OCI-M1 (cell line): ENCODE data around the gene NRN1.
A peak's percentile ranks its signal among the peaks of the same experiment; 100 is the strongest.
"Not testable (repeated sequence)": the region's sequence is repeated elsewhere in the genome, so short reads cannot be mapped to it uniquely, and the experiment has no call there.

ENCODE experiments used
- DNase-seq: peaks from one replicate; lab custom pipeline; 2025; lab: John Stamatoyannopoulos, UW

Gene NRN1

DNA sequence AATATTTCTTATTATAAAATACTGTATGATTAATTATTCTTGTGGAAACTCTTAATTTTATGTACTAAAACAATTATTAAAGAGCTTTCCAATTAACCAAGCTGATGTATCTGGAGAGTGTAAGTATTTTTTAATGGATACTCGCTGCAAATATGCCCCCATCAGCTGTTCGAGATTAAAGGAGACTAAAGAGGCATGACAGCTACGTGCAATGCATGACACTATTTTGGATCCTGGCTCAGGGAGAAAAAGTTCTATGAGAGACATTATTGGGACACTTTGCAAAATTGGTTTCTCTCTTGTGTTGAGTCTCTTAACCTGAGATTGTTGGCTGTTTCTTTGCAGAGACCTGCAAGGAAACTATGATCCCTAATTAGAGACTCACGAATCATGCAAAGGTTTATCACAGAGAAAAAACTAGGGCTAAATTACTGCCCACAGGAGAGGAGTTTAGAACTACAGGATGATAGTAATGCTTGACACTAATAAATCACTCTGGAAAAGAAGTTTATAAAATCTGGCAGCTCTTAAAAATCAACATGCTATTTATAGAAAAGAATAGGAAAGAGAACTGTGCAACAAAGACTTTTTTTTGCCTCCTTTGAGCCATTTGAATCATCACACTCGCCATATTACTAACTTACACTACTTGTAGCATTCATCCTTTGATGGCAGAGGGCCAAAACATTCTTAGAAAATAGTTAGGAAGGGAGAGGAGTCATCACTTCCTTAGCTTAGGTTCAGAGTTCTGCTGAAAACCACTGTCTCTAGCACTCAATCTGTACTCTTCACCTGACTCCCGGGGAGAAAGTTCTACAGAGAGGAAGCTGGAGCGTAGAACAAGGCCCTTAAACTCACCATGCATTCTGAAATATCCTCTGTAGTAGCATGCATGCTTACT lies 25.3 kb downstream of the NRN1 start:
- DNase-seq = no peak

DNA sequence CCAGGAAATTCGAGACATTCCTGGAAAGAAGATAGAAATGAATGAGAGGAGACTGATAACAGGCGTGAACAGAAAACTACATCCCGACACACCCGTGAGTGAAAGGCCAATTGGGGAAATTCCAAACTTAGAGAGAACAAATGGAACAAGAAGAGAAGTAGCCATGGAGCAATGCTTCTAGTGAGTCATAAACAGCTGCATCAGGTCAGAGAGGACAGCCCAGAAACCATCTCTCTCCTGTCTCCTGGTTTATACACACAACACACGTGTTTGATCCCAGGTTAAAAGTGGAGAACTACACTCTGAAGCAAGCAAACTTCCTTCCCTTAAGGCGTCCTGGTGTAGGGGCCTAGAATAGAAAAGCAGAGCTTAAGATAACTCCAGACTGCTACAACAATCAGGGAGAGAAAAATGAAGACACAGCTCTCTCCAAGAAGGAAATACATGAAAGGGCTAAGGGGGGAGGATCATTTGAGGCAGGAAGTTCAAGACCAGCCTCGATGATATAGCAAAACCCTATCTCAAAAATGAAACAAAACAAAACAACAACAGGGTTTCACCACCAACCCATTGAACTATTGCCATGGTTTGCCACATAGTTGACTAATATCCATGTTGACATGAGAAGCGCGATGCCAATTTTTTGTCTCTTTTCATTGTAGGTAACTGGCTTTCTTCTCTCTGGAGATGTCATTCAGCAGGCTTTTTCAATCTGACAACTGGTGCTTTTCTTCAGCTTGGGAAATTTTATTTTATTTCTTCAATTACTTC lies 26.9 kb downstream of the NRN1 start:
- peak; percentile 50 for DNase-seq

DNA sequence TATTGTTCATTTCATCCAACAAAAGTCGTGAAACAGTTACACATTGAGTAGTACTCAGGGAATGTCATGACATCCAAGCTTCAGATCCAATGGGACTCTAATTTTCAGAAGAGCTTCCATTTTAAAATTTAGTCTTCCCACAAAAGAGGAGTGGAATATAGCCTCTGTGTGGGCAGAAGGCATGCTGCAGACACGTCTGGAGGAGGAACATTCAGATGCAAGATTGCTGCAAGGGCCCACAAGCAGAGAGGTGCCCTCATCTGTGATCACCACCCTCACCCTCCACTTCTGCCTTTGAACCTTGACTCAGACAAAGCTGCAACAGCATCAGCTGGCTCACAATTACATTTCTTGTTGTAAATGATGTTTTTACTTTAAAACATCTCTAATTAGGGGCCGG lies 29.9 kb downstream of the NRN1 start:
- DNase-seq = no peak

DNA sequence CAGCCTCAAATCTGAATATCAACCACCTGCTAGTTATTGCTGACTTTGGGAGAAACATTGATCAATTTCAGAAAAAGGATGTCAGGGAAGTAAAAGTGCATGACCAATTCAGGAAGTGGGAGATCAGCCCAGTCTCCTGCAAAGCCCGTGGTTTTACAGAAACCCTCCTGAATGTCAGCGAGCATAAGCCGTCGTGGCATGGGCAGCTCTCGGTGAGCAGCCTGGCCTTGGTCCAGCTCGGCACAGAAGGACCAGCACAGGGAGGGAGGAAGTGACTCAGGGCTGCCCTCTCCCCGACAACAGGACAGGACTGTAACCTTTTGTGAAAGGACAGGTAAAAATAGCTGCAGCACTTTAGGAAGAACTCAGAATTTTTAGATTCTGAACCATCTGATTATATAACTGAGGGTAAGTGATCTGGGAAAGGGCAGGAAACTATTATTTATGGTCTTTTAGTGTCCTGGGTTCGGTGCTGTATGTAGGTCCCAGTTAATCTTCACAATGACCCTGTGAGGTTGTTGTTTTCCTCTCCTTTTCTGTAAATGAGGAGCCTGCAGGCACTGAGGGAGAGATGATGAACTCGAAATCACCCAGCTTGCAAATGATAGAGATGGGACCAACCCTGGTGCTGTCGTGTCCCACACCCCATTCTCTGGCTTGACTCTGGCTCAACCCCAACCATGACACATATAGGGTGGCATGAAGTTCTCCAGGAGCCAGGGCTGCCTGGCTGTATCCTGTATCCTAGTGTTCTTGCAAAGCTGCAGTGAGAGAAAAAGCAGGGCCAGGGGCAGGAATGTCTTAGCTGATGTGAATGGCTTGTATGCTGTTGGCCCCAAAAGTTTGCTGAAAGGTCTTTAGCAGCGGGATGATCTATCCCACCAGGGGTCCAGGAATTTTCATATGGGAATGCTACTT lies 37.6 kb downstream of the NRN1 start:
- no peak for DNase-seq

DNA sequence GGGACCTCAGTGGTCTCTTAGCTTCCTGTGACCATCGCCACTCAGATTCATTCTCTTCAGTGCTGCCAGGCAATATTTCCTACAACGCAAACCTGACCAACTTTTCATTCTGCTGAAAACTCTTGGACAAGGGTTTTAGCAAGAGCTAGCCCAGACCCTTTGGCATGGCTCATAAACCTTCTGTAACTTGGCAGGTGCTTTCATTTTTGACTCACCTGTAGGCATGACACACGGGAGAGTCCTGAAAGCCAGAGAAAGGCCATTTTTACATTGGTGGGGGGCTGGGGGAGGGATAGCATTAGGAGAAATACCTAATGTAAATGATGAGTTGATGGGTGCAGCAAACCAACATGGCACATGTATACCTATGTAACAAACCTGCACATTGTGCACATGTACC lies 38.7 kb downstream of the NRN1 start:
- DNase-seq = not testable (repeated sequence)

DNA sequence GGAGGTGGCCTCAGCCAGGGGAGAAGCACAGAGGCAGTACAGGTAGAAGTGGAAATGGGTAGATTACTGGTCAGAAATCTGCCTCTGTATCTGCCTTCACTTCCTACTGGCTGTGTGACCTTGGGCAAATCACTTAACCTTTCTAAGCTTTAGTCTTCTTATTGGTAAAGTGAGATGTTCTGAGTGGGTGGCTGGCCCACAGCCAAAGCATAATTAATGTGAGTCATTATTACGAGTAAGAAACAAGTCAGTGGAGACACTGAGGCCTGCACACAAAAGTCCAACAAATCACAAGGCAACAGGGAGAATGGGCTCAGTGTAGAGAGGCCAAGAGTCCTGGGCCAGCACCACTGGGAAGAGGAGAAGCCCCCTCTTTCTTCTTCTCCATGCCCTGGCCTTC lies 39.1 kb downstream of the NRN1 start:
- DNase-seq = no peak

DNA sequence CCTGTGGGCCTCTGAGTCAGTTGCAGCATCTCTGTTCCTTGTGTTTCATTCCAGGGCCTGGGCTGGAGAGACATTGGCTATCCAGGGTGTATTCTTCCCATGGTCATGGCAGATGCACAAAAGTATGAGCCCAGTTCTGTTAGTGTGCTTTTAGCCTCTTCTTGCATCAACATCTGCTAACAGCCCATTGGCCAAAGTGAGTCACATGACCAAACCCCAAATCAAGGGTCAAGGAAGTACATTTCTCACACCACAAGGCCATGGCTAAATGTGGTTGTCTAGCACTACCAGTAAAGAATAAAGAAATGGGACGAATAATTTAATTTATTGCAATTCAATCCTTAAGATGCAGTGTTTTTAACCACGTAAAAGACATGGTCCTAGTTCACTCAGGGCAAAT lies 43.9 kb downstream of the NRN1 start:
- DNase-seq = no peak

DNA sequence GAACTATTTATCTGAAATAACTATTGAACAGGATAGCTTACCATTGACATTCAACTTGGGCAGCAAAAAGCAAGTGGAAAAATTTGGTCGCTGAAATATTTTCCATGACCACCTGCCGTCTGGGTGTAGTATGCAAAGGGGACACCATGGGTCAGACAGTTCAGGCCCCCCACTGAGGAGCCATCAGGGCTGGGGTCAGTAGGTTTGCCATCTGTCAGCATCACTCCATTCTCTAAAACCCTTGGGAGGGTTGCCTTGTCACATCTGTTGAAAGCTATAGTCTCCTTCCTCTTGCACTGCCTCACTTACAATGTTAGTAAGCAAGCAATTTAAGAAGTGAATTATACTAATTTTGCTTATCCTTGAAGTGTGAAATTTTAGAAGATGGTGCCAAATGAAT lies 44.9 kb downstream of the NRN1 start:
- no peak for DNase-seq

DNA sequence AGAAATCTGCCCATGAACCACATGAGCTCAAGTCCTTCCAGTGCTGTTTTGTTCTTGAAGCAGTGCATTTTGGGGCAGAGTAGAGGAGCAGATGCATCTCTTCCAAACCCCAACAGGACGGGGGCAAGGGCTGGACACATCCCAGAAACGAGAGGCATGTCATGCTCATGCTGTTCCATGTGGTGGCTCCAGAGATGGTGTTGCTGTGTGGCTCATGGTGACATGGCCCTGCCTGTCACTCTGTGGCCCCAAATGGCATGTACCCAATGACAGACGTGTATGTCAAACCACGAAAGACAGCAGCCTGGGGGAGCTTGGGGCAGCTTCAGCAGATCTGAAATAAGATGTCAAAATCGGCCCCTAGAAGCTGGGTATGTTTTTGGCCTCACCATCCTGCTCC lies 46.3 kb downstream of the NRN1 start:
- no peak for DNase-seq

DNA sequence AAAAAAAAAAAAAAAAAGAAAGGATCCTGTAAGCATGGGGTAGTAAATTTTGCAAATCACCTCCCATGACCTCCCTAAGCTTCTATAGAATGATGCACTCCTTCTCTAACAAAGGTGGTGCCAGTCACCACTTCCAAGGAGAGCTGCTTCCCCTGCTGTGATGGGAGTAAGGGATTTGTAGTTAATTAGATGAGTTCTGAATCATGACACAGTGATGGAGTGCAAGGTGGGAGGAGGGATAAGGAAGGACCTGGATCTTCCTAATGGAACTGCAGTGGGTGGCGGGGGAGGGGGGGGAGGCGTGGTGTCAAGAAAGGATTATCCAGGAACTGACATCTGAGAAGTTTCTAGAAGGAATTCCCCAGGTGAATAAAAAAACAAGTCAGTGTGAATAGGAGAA lies 47.8 kb downstream of the NRN1 start:
- DNase-seq = no peak

DNA sequence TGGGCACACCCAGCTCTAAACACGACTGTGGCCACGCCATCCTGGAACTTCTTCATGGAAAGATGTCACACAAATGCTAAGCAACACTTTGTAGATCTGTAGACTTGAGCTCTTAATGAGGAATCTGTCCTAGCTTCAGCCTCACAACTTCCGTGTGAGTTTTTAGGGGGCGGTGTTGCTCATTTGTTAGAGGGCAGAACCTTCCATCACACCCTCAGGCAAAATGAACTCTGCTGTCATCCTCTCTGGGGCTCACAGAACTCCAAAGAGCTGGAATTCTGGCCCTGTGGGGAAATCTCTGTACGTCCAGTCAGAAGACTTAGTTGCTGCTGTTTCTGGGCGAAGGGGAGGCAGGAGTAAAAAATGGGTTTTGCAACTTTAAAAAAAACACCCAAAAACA lies 49.8 kb downstream of the NRN1 start:
- DNase-seq = no peak

DNA sequence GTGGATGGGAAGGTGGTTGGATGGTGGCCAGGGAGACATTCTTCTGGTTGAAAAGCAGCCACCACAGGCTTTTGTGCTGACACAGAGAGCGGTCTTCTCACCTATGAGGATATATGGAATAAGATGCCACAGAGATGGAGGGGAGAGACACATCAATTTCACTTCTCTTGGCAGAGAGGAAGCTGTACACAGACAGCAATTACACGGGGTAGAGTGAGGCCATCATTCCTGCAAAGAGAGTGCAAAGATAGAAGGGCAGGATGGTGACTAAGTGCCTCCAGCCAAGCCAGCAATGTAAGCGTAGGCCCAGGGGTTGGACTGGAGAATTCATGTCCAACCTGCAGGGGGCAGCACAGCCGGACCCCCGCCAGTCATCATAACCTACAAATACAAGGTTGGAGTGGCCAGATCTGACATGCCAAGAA lies 56.4 kb downstream of the NRN1 start:
- DNase-seq = peak; percentile 51
